ENCODE results near the gene ADAMTS15. TPM values are rescaled to one million over a fixed set of nuclear protein-coding genes. Genes with fewer than 3 reads are reported as not detected.

ADAMTS15 gene
- total RNA-seq, 2 donors from 2014 or later = 0.59 to 1.5 TPM

DNA sequence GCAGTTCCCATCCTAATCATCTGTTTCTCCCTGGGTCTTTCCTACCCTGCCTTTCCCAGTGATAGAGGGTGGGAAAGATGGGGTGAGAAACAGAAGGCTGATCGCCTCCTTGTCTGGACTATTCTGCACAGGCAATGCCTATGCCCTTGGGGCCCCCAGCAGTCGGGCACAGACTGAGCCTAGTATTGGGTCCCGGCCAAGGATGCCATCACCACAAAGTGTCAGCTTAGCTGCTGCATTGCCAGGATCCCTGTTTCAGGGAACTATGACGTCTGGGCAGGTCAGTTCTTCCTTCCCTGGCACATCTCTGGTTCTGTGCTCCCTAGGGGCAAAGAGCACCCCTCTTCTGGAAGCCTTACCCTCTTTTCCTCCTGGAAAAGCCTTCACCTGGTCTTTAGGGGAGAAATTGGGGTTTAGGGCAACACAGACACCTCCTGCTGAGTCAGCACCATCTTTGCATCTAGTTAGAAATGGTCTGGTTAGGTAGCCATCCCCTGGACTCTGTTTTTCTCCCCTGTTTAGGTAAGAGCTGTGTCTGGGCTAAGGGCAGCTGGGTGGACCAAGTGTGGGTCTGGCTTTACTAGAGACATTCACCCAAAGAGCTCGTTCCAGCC is 22.1 kb upstream of the ADAMTS15 start:
- Histone ChIP-seq H3K36me3 (no peaks in the 10 kb centered on the region), H3K4me1 (replicated peaks) (peaks cover 6% of the 10 kb centered on the region), H3K27me3 (replicated peaks; ENCODE audit: insufficient read depth) (peaks cover 5% of the 10 kb centered on the region), H3K4me3 (no peak overlapping the region), H3K27ac (peak overlapping the region in 1 of 2 donors; percentile 14), H3K9me3 (no peaks in the 10 kb centered on the region)
- no peak for DNase-seq (ENCODE audit: low spot score)
- 41% methylated on average over 5 of the region's 5 CpGs for WGBS
- TF ChIP-seq, protein P1, sequence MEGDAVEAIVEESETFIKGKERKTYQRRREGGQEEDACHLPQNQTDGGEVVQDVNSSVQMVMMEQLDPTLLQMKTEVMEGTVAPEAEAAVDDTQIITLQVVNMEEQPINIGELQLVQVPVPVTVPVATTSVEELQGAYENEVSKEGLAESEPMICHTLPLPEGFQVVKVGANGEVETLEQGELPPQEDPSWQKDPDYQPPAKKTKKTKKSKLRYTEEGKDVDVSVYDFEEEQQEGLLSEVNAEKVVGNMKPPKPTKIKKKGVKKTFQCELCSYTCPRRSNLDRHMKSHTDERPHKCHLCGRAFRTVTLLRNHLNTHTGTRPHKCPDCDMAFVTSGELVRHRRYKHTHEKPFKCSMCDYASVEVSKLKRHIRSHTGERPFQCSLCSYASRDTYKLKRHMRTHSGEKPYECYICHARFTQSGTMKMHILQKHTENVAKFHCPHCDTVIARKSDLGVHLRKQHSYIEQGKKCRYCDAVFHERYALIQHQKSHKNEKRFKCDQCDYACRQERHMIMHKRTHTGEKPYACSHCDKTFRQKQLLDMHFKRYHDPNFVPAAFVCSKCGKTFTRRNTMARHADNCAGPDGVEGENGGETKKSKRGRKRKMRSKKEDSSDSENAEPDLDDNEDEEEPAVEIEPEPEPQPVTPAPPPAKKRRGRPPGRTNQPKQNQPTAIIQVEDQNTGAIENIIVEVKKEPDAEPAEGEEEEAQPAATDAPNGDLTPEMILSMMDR (IDR thresholded peaks at IDR 0.05) = no peak
- TF ChIP-seq POLR2A (IDR thresholded peaks at IDR 0.05) = no peak
- TF ChIP-seq POLR2AphosphoS5 (IDR thresholded peaks at IDR 0.05) = no peak
- intact Hi-C loops (cut with DNase I) = loop anchor here (2.0 kb wide), 1 partner anchor 36 kb away; no protein-coding TSS in a partner anchor

- intact Hi-C loops (cut with DNase I) = loop anchor here (2.0 kb wide), 1 partner anchor 36 kb away; no protein-coding TSS in a partner anchor
- Histone ChIP-seq H3K27me3 (replicated peaks; ENCODE audit: insufficient read depth) (peaks cover 5% of the 10 kb centered on the region), H3K4me3 (peak overlapping the region in 1 of 2 donors; percentile 33), H3K9me3 (no peaks in the 10 kb centered on the region), H3K4me1 (replicated peaks) (peaks cover 6% of the 10 kb centered on the region), H3K27ac (no peak overlapping the region), H3K36me3 (no peaks in the 10 kb centered on the region)
- DNase-seq (ENCODE audit: low spot score) = no peak
- 12% methylated on average over 18 of the region's 18 CpGs for WGBS
- TF ChIP-seq POLR2A (IDR thresholded peaks at IDR 0.05) (no peak), POLR2AphosphoS5 (IDR thresholded peaks at IDR 0.05) (no peak)
- TF ChIP-seq, protein P1 (IDR thresholded peaks at IDR 0.05) = no peak
Measured at GRCh38 chr11:130426837-130427341, 21.6 kb upstream of the ADAMTS15 start.

DNA sequence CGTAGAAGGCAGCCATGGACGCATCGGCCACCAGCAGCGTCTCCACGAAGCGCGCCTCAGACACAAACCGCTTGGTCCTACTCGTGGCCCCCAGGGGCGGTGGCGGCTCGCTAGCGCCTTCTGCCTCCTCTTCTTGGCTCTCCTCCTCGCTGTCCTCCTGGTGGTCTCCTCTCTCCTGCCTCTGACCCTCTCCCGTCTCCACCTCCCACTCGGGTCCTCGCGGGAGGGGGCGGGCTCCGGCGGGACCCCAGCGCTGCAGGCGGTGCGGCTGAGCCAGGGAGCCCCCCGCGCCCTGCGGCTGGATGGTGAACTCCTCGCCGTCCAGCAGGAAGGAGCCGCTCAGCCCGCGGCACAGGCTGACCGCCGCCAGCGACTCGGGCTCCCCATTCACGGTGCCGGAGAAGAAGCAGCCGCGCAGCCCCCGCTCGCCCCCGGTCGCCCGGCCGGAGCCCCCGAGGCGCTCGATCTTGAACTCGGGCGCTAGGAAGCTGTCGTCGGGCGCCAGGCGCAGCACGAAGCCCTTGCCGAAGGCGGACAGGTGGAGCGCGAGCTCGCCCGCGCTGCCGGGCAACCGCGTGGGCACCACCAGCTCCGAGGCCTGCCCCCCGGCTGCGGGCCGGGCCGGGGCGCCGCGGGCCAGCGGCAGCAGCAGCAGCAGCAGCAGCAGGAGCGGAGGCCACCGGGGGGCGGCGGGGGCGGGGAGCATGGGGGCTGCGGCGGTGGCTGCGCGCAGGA is 20.7 kb upstream of the ADAMTS15 start:
- peaks cover 5% of the 10 kb centered on the region for H3K27me3 ChIP-seq (replicated peaks; ENCODE audit: insufficient read depth)
- H3K4me1 ChIP-seq (replicated peaks) = peaks cover 6% of the 10 kb centered on the region
- WGBS = under 1% methylated on average over 57 of the region's 84 CpGs
- H3K9me3 ChIP-seq = no peaks in the 10 kb centered on the region
- no peaks in the 10 kb centered on the region for H3K36me3 ChIP-seq
- no peak for DNase-seq (ENCODE audit: low spot score)
- intact Hi-C loops (cut with DNase I) = loop anchor here (2.0 kb wide), 2 partner anchors 37 to 213 kb away; no protein-coding TSS in a partner anchor
- peak overlapping the region; percentile 21 to 33 for H3K4me3 ChIP-seq
- no peak overlapping the region for H3K27ac ChIP-seq
- TF ChIP-seq, protein P1 (IDR thresholded peaks at IDR 0.05) = peak in 1 of 4 experiments; percentile 34
- TF ChIP-seq POLR2A (IDR thresholded peaks at IDR 0.05) (no peak), POLR2AphosphoS5 (IDR thresholded peaks at IDR 0.05) (no peak)

GRCh38 chr11:130428316-130429119 is 19.9 kb upstream of the ADAMTS15 start, which contains the start of gene ADAMTS8:
TSS of gene ADAMTS8 (minus strand) at chr11:130428609. CDS start at chr11:130428286, 323 bp downstream.
- Histone ChIP-seq H3K4me1 (replicated peaks) (peaks cover 6% of the 10 kb centered on the region), H3K9me3 (no peaks in the 10 kb centered on the region), H3K27ac (no peak within 1 kb of the TSS), H3K27me3 (replicated peaks; ENCODE audit: insufficient read depth) (peaks cover 5% of the 10 kb centered on the region), H3K36me3 (no peaks in the 10 kb centered on the region), H3K4me3 (peak within 1 kb of the TSS; percentile 21 to 33)
- intact Hi-C loops (cut with DNase I) = loop anchor here (2.0 kb wide), 1 partner anchor 214 kb away; no protein-coding TSS in a partner anchor
- no peak for DNase-seq (ENCODE audit: low spot score)
- TF ChIP-seq, protein P1 (IDR thresholded peaks at IDR 0.05) = no peak
- TF ChIP-seq POLR2AphosphoS5 (IDR thresholded peaks at IDR 0.05) (no peak), POLR2A (IDR thresholded peaks at IDR 0.05) (no peak)
- whole genome bisulfite sequencing = 4% methylated on average over 60 of the region's 64 CpGs
